SK-N-SH treated with all-trans-retinoic acid at 6 μM for 48 hours (cell line): ENCODE measurements around the gene SEBOX.

Source experiments
- ARNTL ChIP-seq: fragments of 450-650 bp; formaldehyde crosslinking; IDR thresholded peaks from 2 replicates; pipeline ENCODE4 v1.5.0; 2020; ENCODE audit warnings: low read depth, mild to moderate bottlenecking, moderate library complexity, borderline replicate concordance
- BACH2 ChIP-seq: fragments of 250-450 bp; sonication (Bioruptor Pico); IDR thresholded peaks from 2 replicates; pipeline ENCODE4 v1.9.0; 2021; ENCODE audit warnings: mild to moderate bottlenecking, borderline replicate concordance
- CREB5 ChIP-seq: fragments of 250-450 bp; sonication (Bioruptor Pico); IDR thresholded peaks from 2 replicates; pipeline ENCODE4 v1.5.1; 2020; ENCODE audit warnings: low read depth, mild to moderate bottlenecking, moderate library complexity
- CSDC2 ChIP-seq: fragments of 250-450 bp; sonication (Bioruptor Pico); IDR thresholded peaks from 2 replicates; pipeline ENCODE4 v1.5.0; 2020; ENCODE audit warnings: mild to moderate bottlenecking, moderate library complexity
- CSRNP3 ChIP-seq: fragments of 250-450 bp; sonication (Bioruptor Pico); IDR thresholded peaks from 2 replicates; pipeline ENCODE4 v1.5.1; 2021; ENCODE audit warnings: mild to moderate bottlenecking, moderate library complexity
- OSR1 ChIP-seq: fragments of 250-450 bp; sonication (Bioruptor Pico); IDR thresholded peaks from 2 replicates; pipeline ENCODE4 v1.8.0; 2022; ENCODE audit warnings: moderate library complexity, mild to moderate bottlenecking, inconsistent platforms
- PATZ1 ChIP-seq: fragments of 250-450 bp; sonication (Bioruptor Pico); IDR thresholded peaks from 2 replicates; pipeline ENCODE4 v1.8.0; 2020; ENCODE audit warnings: mild to moderate bottlenecking, moderate library complexity, borderline replicate concordance
- POU6F1 ChIP-seq: fragments of 250-450 bp; sonication (Bioruptor Pico); IDR thresholded peaks from 2 replicates; pipeline ENCODE4 v1.8.0; 2021; ENCODE audit warnings: low read depth, mild to moderate bottlenecking, moderate library complexity, borderline replicate concordance
- RARB ChIP-seq: fragments of 250-450 bp; sonication (Bioruptor Pico); IDR thresholded peaks from 2 replicates; pipeline ENCODE4 v1.8.0; 2021; ENCODE audit warnings: mild to moderate bottlenecking, moderate library complexity
- SNAI2 ChIP-seq: fragments of 250-450 bp; sonication (Bioruptor Pico); IDR thresholded peaks from 2 replicates; pipeline ENCODE4 v1.5.0; 2020; ENCODE audit warnings: mild to moderate bottlenecking, moderate library complexity
- TSHZ2 ChIP-seq: fragments of 250-450 bp; sonication (Bioruptor Pico); IDR thresholded peaks from 2 replicates; pipeline ENCODE4 v1.5.0; 2020; ENCODE audit warnings: mild to moderate bottlenecking, moderate library complexity
- ZFP3 ChIP-seq: fragments of 250-450 bp; sonication (Bioruptor Pico); IDR thresholded peaks from 2 replicates; pipeline ENCODE4 v1.5.0; 2020; ENCODE audit warnings: mild to moderate bottlenecking, moderate library complexity
- ZNF70 ChIP-seq: fragments of 450-650 bp; formaldehyde crosslinking; IDR thresholded peaks from 2 replicates; pipeline ENCODE4 v1.5.0; 2020; ENCODE audit warnings: mild to moderate bottlenecking, moderate library complexity
- ZNF8 ChIP-seq: fragments of 450-650 bp; formaldehyde crosslinking; IDR thresholded peaks from 2 replicates; pipeline ENCODE4 v1.5.0; 2020; ENCODE audit warnings: mild to moderate bottlenecking, moderate library complexity

GRCh38 chr17:28346746-28347246, 18.2 kb downstream of the SEBOX start:
- no peak for TF ChIP-seq ZNF70
- TF ChIP-seq ZFP3 (CRISPR knock-in tag): no peak
- no peak for TF ChIP-seq PATZ1 (CRISPR knock-in tag)
- TF ChIP-seq ARNTL (CRISPR knock-in tag): no peak
- TF ChIP-seq POU6F1 (CRISPR knock-in tag): no peak
- no peak for TF ChIP-seq CSRNP3 (CRISPR knock-in tag)
- TF ChIP-seq RARB (CRISPR knock-in tag): no peak
- no peak for TF ChIP-seq BACH2 (CRISPR knock-in tag)
- no peak for TF ChIP-seq ZNF8 (CRISPR knock-in tag)
- no peak for TF ChIP-seq SNAI2 (CRISPR knock-in tag)
- no peak for TF ChIP-seq CSDC2
- TF ChIP-seq CREB5 (CRISPR knock-in tag): no peak
- TF ChIP-seq OSR1: no peak
- TF ChIP-seq TSHZ2 (CRISPR knock-in tag): no peak
